Trophoblast cell (in vitro differentiated cells and primary cell): ENCODE data around the gene NLRX1.

ENCODE experiments used
- DNase-seq, 2 donors: peaks; one replicate each; pipeline ENCODE4 v3.0.0-alpha.2; 2016
- H2AFZ ChIP-seq: 2 replicates; pipeline ENCODE4 v1.6.1; 2013; ENCODE audit warnings: low read length, moderate library complexity, mild to moderate bottlenecking; ENCODE audit not compliant: insufficient read depth, poor library complexity
- H2AK5ac ChIP-seq: 2 replicates; pipeline ENCODE4 v1.6.1; 2013; ENCODE audit warnings: mild to moderate bottlenecking, low read length
- H2BK120ac ChIP-seq: 2 replicates; pipeline ENCODE4 v1.6.1; 2013; ENCODE audit warnings: low read length, mild to moderate bottlenecking, moderate library complexity; ENCODE audit not compliant: insufficient read depth, poor library complexity
- H2BK12ac ChIP-seq: 2 replicates; pipeline ENCODE4 v1.6.1; 2013; ENCODE audit warnings: mild to moderate bottlenecking, low read length, moderate library complexity
- H2BK5ac ChIP-seq: 2 replicates; pipeline ENCODE4 v1.6.1; 2013; ENCODE audit warnings: low read length, low read depth, moderate library complexity, mild to moderate bottlenecking; ENCODE audit not compliant: poor library complexity
- H3K14ac ChIP-seq: 2 replicates; pipeline ENCODE4 v1.6.1; 2013; ENCODE audit warnings: mild to moderate bottlenecking, low read length
- H3K18ac ChIP-seq: 2 replicates; pipeline ENCODE4 v1.6.1; 2013; ENCODE audit warnings: mild to moderate bottlenecking, low read length
- H3K23ac ChIP-seq: 2 replicates; pipeline ENCODE4 v1.6.1; 2013; ENCODE audit warnings: low read length
- H3K27ac ChIP-seq: 2 replicates; pipeline ENCODE4 v1.5.1; 2013; ENCODE audit warnings: low read depth, mild to moderate bottlenecking, inconsistent platforms, low read length, moderate library complexity
- H3K27me3 ChIP-seq: 2 replicates; pipeline ENCODE4 v1.6.1; 2013; ENCODE audit warnings: inconsistent platforms, mild to moderate bottlenecking, low read length, moderate library complexity; ENCODE audit not compliant: insufficient read depth
- H3K36me3 ChIP-seq, 2 experiments: 1 replicate in 1 of 2; 2 replicates in 1 of 2; pipeline ENCODE4 v1.6.1; 2013; ENCODE audit warnings: low read length in 2 of 2, mild to moderate bottlenecking in 2 of 2, moderate library complexity in 1 of 2; ENCODE audit not compliant: insufficient read depth in 2 of 2, control insufficient read depth in 1 of 2
- H3K4ac ChIP-seq: 2 replicates; pipeline ENCODE4 v1.6.1; 2013; ENCODE audit warnings: low read depth, mild to moderate bottlenecking, low read length, moderate library complexity
- H3K4me1 ChIP-seq, 2 experiments: 1 replicate in 1 of 2; 2 replicates in 1 of 2; pipeline ENCODE4 v1.6.1; 2013; ENCODE audit warnings: low read length in 2 of 2, mild to moderate bottlenecking in 2 of 2, moderate library complexity in 1 of 2; ENCODE audit not compliant: insufficient read depth in 2 of 2, control insufficient read depth in 1 of 2
- H3K4me2 ChIP-seq: 2 replicates; pipeline ENCODE4 v1.6.1; 2013; ENCODE audit warnings: inconsistent platforms, mild to moderate bottlenecking, low read length, moderate library complexity
- H3K4me3 ChIP-seq: 2 replicates; pipeline ENCODE4 v1.5.1; 2013; ENCODE audit warnings: mild to moderate bottlenecking, low read depth, low read length, inconsistent platforms
- H3K79me1 ChIP-seq: one replicate; pipeline ENCODE4 v1.6.1; 2013; ENCODE audit warnings: low read length
- H3K79me2 ChIP-seq: 2 replicates; pipeline ENCODE4 v1.6.1; 2013; ENCODE audit warnings: low read length, mild to moderate bottlenecking; ENCODE audit not compliant: control insufficient read depth, insufficient read depth, poor library complexity
- H3K9ac ChIP-seq: 2 replicates; pipeline ENCODE4 v1.6.1; 2013; ENCODE audit warnings: mild to moderate bottlenecking, low read length
- H3K9me3 ChIP-seq: 2 replicates; pipeline ENCODE4 v1.6.1; 2013; ENCODE audit warnings: low read depth, mild to moderate bottlenecking, control low read depth, inconsistent platforms, low read length; ENCODE audit not compliant: insufficient read depth
- H4K12ac ChIP-seq: 2 replicates; pipeline ENCODE4 v1.6.1; 2013; ENCODE audit warnings: low read depth, mild to moderate bottlenecking, low read length, moderate library complexity
- H4K8ac ChIP-seq: 2 replicates; pipeline ENCODE4 v1.6.1; 2013; ENCODE audit warnings: low read depth, mild to moderate bottlenecking, low read length, moderate library complexity
- H4K91ac ChIP-seq: one replicate; pipeline ENCODE4 v1.6.1; 2013; ENCODE audit warnings: low read depth, mild to moderate bottlenecking, low read length, moderate library complexity
- WGBS: extraction: QIAGEN DNeasy Blood & Tissue Kit; methylation state at CpG from one replicate; pipeline ENCODE4 v1.1.7; 2013; ENCODE audit warnings: missing lambda C conversion rate; ENCODE audit not compliant: insufficient read length, insufficient coverage; ENCODE audit errors: extremely low coverage; 5-methylcytosine and 5-hydroxymethylcytosine counted together

NLRX1 gene

DNA sequence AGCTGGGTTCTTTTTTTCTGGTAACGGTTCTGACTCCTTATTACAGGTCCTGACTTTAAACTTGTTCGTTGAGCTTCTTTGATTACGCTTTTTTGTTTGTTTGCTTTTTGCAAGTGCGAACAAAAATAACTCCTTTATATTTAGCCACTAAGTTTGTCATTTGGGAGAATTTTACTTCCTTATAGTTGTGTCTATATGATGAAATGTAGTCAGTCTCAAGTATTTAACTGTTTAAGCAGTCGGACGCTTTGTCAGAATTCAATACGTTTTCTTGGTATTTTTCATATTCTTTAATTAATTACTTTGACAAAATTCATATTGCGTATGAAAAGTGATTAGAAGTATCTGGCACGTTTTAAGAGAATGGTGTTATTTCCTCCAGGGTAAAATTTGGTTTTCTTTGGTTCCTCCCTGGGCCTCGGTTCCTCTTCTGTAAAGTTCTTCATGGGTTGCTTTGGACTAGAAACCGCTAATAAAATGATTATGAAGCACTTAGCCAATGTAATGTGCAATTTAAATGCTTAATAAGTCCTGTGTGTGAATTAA is 39.0 kb downstream of the NLRX1 start:
- no peak overlapping the region for H2BK12ac ChIP-seq
- H4K8ac ChIP-seq = no peak overlapping the region
- H3K18ac ChIP-seq = no peak overlapping the region
- no peak overlapping the region for H2AFZ ChIP-seq
- no peak overlapping the region for H2AK5ac ChIP-seq
- H4K12ac ChIP-seq = no peak overlapping the region
- H2BK5ac ChIP-seq = no peak overlapping the region
- H3K27ac ChIP-seq = no peak overlapping the region
- DNase-seq = no peak
- no peak overlapping the region for H3K23ac ChIP-seq
- H2BK120ac ChIP-seq = no peak overlapping the region
- H3K9ac ChIP-seq = no peak overlapping the region
- no peaks in the 10 kb centered on the region for H3K4me1 ChIP-seq
- H3K4me3 ChIP-seq = no peak overlapping the region
- H4K91ac ChIP-seq = no peak overlapping the region
- H3K36me3 ChIP-seq = no peaks in the 10 kb centered on the region
- H3K9me3 ChIP-seq = no peaks in the 10 kb centered on the region
- peaks cover 14% of the 10 kb centered on the region for H3K79me2 ChIP-seq
- no peak overlapping the region for H3K14ac ChIP-seq
- no peaks in the 10 kb centered on the region for H3K27me3 ChIP-seq
- H3K4me2 ChIP-seq = peak overlapping the region; percentile 93
- H3K4ac ChIP-seq = peak overlapping the region; percentile 89
- no CpG with 5 or more reads among the region's 11 CpGs for WGBS
- peaks cover 8% of the 10 kb centered on the region for H3K79me1 ChIP-seq

DNA sequence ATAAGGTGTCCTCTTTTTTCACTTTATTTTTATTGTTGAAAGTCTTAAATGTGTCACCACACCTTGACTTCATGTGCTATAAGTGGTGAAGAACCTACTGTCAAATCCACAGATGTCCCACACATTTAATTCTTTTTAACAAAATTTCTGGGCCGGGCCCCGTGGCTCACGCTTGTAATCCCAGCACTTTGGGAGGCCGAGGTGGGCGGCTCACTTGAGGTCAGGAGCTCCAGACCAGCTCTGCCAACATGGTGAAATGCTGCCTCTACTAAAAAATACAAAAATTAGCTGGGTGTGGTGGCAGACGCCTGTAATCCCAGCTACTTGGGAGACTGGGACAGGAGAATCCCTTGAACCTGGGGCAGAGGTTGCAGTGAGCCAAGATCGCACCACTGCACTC is 40.7 kb downstream of the NLRX1 start:
- Histone ChIP-seq H3K79me1 (peaks cover 8% of the 10 kb centered on the region), H3K36me3 (no peaks in the 10 kb centered on the region), H3K9ac (no peak overlapping the region), H3K23ac (no peak overlapping the region), H2BK120ac (no peak overlapping the region), H3K27ac (no peak overlapping the region), H4K8ac (no peak overlapping the region), H3K18ac (no peak overlapping the region), H3K4me1 (no peaks in the 10 kb centered on the region), H3K9me3 (no peaks in the 10 kb centered on the region), H2BK12ac (no peak overlapping the region), H2AK5ac (no peak overlapping the region), H3K4me2 (no peak overlapping the region), H3K4me3 (no peak overlapping the region), H3K79me2 (peaks cover 16% of the 10 kb centered on the region), H4K12ac (no peak overlapping the region), H4K91ac (no peak overlapping the region), H2BK5ac (no peak overlapping the region), H3K4ac (peak overlapping the region; percentile 73), H3K27me3 (no peaks in the 10 kb centered on the region), H3K14ac (no peak overlapping the region), H2AFZ (no peak overlapping the region)
- no peak for DNase-seq
- WGBS = no CpG with 5 or more reads among the region's 7 CpGs

DNA sequence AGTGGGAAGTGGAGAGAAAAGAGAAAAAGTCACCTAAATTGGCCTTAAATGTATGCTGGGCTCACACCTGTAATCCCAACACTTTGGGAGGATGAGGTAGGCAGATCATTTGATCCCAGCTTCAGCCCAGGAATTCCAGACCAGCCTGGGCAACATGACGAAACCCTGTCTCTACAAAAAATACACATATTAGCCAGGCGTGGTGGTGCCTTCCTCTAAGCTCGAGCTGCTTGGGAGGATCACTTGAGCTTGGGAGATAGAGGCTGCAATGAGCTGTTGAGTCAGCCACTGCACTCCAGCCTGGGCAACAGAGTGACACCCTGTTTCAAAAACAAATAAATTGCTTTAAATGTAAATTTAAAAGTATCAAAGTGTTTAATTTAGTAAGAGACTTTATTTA is 41.5 kb downstream of the NLRX1 start:
- H3K27me3 ChIP-seq = no peaks in the 10 kb centered on the region
- peak; percentile 42 to 64 for DNase-seq
- no CpG with 5 or more reads among the region's 3 CpGs for WGBS
- no peak overlapping the region for H3K4me3 ChIP-seq
- H4K91ac ChIP-seq = no peak overlapping the region
- H2BK120ac ChIP-seq = no peak overlapping the region
- no peaks in the 10 kb centered on the region for H3K9me3 ChIP-seq
- H3K4ac ChIP-seq = no peak overlapping the region
- H3K18ac ChIP-seq = no peak overlapping the region
- H4K12ac ChIP-seq = no peak overlapping the region
- H3K79me1 ChIP-seq = peaks cover 8% of the 10 kb centered on the region
- H2AFZ ChIP-seq = no peak overlapping the region
- no peak overlapping the region for H4K8ac ChIP-seq
- no peak overlapping the region for H2AK5ac ChIP-seq
- no peak overlapping the region for H3K9ac ChIP-seq
- no peak overlapping the region for H3K14ac ChIP-seq
- H3K36me3 ChIP-seq = no peaks in the 10 kb centered on the region
- H3K79me2 ChIP-seq = peaks cover 16% of the 10 kb centered on the region
- H2BK5ac ChIP-seq = no peak overlapping the region
- H3K23ac ChIP-seq = no peak overlapping the region
- H2BK12ac ChIP-seq = no peak overlapping the region
- no peak overlapping the region for H3K4me2 ChIP-seq
- no peak overlapping the region for H3K27ac ChIP-seq
- no peaks in the 10 kb centered on the region for H3K4me1 ChIP-seq

DNA sequence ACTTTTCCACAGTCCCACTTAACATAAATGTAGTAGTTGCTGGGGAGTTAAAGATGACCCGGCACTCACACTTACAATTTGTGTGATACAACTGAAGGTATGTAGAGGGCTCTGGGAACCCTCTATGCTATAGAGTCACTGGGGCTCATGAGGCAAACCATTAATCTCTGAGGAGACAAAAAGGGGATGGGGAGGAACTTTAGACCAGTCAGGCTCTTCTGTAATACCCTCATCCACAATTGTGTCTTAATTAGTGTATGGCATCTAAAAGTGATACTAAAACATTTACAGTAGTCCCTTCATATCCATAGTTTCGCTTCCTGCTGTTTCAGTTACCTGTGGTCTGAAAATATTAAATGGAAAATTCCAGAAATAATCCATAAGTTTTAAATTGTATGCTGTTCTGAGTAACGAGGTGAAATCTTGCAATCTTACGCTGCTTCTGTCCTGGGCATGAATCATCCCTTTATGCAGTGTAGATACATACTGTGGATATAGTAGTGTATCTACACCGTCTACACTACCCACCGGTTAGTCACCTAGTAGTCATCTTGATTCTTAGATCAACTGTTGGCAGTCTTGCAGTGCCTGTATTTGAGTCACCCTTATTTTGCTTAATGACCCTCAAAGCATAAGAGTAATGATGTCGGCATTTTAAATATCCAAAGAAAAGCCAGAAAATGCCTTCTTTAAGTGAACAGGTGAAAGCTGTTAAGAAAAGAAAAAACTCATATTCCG is 49.8 kb downstream of the NLRX1 start:
- no peak overlapping the region for H2BK120ac ChIP-seq
- peak; percentile 72 to 92 for DNase-seq
- no peak overlapping the region for H4K8ac ChIP-seq
- no peaks in the 10 kb centered on the region for H3K9me3 ChIP-seq
- no peak overlapping the region for H3K9ac ChIP-seq
- H3K4me1 ChIP-seq = no peaks in the 10 kb centered on the region
- H3K14ac ChIP-seq = no peak overlapping the region
- peaks cover 2 to 5% of the 10 kb centered on the region in 2 experiments for H3K36me3 ChIP-seq
- H3K27me3 ChIP-seq = no peaks in the 10 kb centered on the region
- no peak overlapping the region for H2BK12ac ChIP-seq
- no peak overlapping the region for H2BK5ac ChIP-seq
- no peak overlapping the region for H2AFZ ChIP-seq
- H4K91ac ChIP-seq = no peak overlapping the region
- peak overlapping the region; percentile 36 for H3K4ac ChIP-seq
- H3K23ac ChIP-seq = no peak overlapping the region
- H3K4me2 ChIP-seq = no peak overlapping the region
- no peak overlapping the region for H3K4me3 ChIP-seq
- peaks cover 7% of the 10 kb centered on the region for H3K79me2 ChIP-seq
- H2AK5ac ChIP-seq = no peak overlapping the region
- H3K18ac ChIP-seq = no peak overlapping the region
- no peak overlapping the region for H3K27ac ChIP-seq
- WGBS = no CpG with 5 or more reads among the region's 8 CpGs
- H4K12ac ChIP-seq = no peak overlapping the region
- no peaks in the 10 kb centered on the region for H3K79me1 ChIP-seq
